SU-DHL-6 (cell line): ENCODE results near the gene WNT3.

Experiments
- CTCF ChIP-seq: fragments of 200-600 bp; sonication (generic); IDR thresholded peaks from one replicate; pipeline ENCODE4 v1.5.1; 2017; ENCODE audit warnings: antibody characterized with exemption, mild to moderate bottlenecking, low read length, moderate library complexity; ENCODE audit not compliant: insufficient read depth, poor library complexity, severe bottlenecking
- EZH2phosphoT487 ChIP-seq: fragments of 200-600 bp; sonication (generic), shearing (Covaris generic); conservative IDR thresholded peaks from 2 replicates; pipeline ENCODE4 v1.6.1; 2018; ENCODE audit warnings: mild to moderate bottlenecking, antibody characterized with exemption, low read length, moderate library complexity, mixed read lengths

GRCh38 chr17:46794318-46794717 lies 24.2 kb downstream of the WNT3 start:
- TF ChIP-seq CTCF (no peak), EZH2phosphoT487 (no peak)
